Subcutaneous adipose tissue (tissue), 4 donors: Measurements from ENCODE around the gene GNG10. TPM values are rescaled to one million over a fixed set of nuclear protein-coding genes. Genes with fewer than 3 reads are reported as not detected.

ENCODE experiments used
- CTCF ChIP-seq: fragments of 450-650 bp; IDR thresholded peaks from one replicate; pipeline ENCODE4 v1.5.1; 2016; ENCODE audit warnings: low read depth, mild to moderate bottlenecking, control low read depth, antibody characterized with exemption, moderate library complexity
- total RNA-seq, 4 donors: library from RNA; depleted of rRNA; stranded (reverse); fragments of >200 nt; gene quantifications; one replicate each; pipeline ENCODE4 v1.1.0, GENCODE V29; 2016

GNG10 gene
- total RNA-seq, 4 donors from 2014 or later = 79.9 to 125 (median 105) TPM

DNA sequence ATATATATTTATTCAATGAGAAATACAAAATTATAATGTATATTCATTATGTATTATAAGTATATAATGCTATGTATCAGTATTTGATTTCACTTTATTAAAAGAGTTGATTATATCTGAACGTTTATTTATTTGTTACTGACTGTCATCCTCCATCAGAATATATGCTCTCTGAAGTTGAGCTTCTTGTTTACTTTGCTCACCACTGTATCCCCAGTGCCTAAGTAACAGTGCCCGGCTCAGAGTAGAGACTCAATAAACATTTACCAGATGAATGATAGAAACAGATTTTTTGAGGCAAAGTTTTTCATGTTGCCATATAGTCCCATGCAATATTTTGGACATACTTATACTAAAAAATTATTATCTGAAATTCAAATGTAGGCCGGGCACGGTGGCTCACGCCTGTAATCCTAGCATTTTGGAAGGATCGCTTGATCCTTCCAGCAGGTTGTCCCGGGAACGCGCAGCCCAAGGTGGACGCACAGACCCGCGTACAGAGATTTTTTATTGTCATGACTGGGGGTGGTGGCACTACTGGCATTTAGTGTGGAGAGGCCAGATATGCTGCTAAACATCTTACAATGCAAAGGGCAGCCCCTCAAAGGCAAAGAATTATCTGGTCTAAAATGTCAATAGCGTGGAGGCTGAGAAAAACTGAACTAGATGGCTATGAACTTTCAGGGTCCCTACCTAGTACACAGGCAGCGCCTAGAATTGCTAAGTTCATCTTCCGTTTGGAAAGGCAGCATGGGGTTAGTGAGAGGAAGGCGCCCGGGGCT, 31.0 kb upstream of the GNG10 start:
- no peak for TF ChIP-seq CTCF

GRCh38 chr9:111630964-111631213, 30.5 kb upstream of the GNG10 start:
- no peak for TF ChIP-seq CTCF

GRCh38 chr9:111631214-111631971, 30.0 kb upstream of the GNG10 start, which contains the start of gene DNAJC25:
Gene DNAJC25 (plus strand): TSS chr9:111631334. CDS start chr9:111631408, 74 bp downstream.
- TF ChIP-seq CTCF = no peak

GRCh38 chr9:111632060-111632459, 29.3 kb upstream of the GNG10 start:
- no peak for TF ChIP-seq CTCF

- TF ChIP-seq CTCF = no peak
Observed at GRCh38 chr9:111632695-111633388, 28.6 kb upstream of the GNG10 start.

- no peak for TF ChIP-seq CTCF
Observed at GRCh38 chr9:111633389-111633736, 28.0 kb upstream of the GNG10 start.

DNA sequence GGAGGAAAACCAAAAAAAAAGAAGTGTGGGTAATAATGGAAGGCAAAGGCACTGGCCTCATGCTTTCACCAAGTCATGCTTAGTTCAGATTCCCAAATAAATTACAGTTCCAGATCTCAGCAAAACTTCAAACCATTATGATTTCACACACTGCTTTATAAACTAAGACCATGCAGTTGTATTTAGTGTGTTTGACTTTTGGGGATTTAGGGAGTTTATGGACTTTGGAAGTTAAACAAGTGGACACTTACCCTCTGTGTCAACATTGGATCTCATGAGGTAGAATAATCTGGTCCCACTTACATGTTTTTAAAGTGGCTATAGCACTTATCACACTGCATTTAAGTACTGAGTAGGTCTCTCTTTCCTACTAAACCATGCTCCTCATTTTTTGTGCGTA, 26.5 kb upstream of the GNG10 start:
- TF ChIP-seq CTCF = no peak
